Hippocampal formation (tissue), 2 donors: Measurements from ENCODE around the gene LRRC74B.
"Not testable (repeated sequence)": the region's sequence is repeated elsewhere in the genome, so short reads cannot be mapped to it uniquely, and the experiment has no call there.

Experiments used
- DNase-seq, 2 donors: peaks; one replicate each; lab custom pipeline; 2025; lab: John Stamatoyannopoulos, UW

The LRRC74B gene, protein sequence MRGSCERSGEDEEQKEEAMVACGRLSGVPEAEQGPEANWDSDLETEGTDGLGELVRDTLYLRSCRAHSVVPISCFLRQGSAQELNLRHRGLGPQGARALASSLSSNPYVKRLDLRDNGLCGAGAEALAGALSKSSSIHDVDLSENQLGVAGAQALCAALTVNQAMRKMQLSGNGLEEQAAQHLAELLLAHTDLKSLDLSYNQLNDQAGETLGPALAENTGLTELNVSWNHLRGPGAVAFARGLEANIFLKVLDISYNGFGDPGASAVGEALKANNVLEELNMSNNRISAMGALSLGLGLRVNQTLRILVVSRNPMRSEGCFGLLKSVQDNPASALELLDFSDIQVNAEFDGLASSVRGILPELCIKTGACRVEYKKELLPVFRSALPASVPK

DNA sequence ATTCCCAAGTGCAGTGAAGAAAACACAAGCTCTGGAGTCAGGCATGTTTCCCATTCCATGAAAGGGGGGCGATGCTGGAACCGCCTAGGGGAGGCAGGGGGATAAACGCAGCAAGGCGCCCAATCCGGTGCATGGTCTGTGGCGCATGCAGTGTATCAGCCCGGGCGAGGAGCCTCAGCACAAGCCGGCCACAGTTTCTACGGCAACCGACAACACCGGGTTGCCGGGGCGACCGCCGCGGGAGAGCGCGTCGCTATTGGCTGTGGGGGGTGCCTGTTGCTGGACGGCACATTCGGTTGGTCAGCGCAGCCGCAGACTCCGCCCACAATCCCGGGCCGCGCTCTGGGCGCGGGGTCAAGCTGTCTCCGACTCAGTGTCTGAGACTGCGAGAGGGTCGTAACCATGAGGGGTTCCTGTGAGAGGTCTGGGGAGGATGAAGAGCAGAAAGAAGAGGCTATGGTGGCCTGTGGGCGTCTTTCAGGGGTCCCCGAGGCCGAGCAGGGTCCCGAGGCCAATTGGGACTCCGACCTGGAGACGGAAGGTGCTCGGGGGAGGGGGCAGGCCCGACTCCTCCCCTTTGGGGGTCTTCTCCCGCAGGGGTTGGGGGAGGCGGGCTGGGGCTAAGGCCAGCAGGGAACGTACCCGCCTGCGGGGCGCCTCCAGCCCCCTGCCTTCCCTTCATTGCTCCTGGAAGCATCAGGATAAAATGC lies at the start of gene LRRC74B:
TSS of gene LRRC74B (plus strand) at position 362 of the 710 bp plus-strand sequence. CDS start at position 403, 41 bp downstream.
- peak; percentile 75 to 83 for DNase-seq

DNA sequence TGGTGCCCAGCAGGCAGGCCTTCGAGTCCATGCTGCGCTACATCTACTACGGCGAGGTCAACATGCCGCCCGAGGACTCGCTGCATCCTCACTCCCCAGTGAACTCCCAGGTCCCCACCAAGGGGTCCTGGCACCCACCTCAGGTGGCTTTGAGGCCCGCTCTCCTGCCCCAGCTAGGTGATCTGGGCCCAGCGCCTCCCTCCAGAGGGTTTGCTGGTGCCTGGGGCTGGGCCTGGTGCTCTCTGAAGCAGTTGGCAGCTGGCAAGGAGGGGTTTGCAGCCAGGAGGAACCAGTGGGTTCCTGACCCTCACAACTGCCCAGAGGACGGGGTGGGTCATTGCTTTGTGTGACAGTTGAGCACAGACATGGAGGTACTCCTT lies 49.7 kb upstream of the LRRC74B start:
- DNase-seq = no peak

DNA sequence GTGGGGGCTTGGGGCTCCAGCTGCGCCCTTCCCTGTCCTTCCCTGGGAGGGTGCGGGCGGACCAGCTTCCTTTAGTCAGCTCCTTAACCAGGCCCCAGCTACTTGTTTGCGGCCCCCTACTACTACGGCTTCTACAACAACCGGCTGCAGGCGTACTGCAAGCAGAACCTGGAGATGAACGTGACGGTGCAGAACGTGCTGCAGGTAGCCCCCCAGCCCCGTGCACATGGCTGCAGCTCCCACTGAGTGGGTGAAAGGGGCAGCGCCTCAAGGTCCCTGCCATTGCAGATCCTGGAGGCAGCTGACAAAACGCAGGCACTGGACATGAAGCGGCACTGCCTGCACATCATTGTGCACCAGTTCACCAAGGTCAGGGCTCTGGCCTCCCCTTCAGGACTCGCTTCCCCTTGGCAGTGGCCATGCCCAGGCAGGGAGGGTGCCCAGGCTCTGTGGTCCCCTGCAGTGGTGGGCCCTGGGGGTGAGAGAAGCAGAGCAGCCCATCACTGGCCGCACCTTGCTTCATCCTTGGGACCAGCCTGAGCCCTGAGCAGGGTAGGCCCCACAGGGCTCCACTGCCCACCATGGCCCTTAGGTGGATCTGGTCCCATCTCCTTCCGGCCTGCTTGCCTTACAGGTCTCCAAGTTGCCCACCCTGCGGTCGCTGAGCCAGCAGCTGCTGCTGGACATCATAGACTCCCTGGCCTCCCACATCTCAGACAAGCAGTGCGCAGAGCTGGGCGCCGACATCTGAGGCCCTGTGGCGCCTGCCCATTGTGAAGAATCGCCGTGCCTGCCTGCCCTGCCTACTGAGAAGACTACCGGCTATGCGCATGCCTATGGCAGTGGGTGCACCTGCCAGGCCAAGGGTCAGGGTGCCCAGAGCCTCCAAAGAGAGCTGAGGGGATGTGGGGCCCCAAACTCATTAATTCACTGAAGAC lies 48.9 kb upstream of the LRRC74B start:
- no peak for DNase-seq

DNA sequence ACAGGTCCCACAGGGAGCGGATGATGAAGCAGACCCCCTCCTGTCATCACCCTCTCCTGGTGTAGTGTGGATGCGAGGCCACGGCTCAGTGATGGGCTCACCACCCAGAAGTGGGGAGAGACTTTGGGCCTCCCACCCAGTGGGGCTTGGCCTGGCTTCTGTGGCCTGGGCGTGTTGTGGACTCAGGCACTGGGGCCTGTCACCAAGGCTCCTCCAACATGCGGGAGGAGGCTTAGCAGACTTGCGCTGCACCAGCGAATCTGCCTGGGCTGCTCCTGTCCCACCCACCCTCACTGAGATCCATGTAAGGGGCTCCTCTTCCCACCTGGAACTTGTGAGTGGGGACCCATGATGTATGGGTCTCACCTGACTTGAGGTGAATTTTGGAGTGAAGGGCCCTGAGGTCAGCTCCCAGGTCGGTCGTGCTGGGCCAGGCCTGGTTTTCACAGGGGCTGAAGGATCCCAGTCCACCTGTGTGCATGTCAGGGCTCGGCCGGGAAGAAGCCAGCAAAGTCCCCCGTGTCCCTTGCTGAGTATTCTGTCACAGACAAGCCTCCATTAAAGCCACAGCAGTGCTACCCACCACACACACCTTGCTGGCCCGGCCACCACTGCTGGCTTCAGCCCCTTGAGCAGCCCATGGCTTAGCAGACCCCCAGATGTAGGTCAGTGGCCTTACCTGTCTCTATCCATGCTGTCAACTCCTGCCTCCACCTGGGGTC lies 48.0 kb upstream of the LRRC74B start:
- no peak for DNase-seq

DNA sequence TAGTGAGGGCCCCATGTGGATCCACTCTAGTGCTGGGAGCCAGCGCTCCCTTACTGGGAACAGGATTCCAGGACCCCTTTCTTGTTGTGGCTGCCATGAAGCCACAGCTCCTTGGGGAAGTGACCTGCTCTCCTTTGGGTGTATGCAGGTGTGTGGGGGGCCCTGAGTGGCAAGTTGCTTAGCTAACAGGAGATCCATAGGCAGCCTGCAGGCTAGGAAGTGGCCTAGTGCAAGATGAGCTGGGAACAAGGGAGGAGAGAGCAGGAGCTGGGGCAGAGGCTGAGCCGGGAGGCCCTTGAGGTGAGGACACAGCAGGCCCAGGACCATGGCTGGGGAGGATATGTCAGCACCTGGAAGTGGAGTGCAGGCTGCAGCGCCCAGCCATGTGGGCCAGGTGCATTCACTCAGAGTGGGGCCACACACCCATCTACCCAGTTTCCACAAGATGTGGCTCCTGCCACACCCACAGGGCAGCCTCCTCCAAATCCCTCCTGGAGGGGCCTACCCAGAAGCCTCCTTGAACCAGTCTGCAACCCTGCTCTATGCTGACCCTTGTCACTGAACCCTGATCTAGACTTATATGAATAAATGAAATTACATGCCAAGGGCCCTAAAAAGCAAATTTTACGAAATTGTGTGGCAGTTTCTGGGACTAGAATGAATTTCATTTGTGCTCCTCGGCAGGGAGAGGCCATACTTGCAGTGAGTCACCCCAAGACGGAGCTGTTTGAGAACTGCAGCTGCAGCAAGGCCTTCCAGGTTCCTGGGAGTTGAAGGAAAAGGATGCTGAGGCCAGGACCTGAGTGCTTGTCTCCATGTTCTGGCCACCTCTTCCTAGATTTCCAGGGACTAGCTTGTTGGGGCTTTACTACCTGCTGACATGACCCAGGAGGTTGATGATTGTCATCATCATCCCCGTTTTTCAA lies 47.1 kb upstream of the LRRC74B start:
- no peak for DNase-seq

DNA sequence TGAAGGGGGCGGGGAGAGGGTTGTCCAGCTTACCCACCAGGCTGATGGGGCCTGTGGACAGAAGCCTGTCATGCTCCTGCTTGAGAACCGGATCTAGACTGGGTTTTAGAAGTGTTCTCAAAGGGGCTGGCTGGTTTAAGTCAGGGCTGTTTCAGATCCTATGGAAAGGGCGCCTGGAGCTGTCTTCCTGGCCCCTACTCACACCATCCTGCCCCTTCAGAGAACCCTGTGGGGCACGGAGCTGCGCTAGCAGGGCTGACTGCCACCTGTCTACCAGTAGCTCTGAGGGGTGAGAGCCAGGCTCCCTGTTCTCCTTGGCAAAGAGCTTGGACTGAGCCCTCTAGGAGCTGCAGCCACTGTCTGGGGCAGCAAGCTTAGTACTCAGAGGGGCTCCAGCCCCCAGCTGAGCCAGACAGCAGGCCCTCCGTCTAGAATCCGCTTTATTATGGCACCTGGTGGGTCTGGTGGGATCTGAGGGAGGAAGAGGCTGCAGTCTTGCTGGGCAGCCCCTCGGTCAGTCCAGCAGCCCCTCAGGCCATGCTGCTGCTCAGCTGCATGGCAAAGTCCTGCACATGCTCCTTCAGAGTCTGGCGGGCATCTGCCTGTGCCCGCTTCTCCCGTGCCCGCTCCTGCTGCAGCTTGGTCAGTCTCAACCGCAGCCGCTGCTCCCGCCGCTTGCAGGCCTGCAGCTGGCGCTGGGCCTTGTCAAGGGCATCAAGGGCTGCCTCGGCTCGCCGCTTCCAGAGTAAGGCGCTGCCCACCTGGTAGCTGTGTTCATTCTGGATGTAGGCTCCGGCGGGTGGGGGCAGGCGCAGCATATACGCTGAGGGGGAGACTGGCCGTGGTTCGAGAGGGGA lies 46.2 kb upstream of the LRRC74B start:
- DNase-seq = no peak

DNA sequence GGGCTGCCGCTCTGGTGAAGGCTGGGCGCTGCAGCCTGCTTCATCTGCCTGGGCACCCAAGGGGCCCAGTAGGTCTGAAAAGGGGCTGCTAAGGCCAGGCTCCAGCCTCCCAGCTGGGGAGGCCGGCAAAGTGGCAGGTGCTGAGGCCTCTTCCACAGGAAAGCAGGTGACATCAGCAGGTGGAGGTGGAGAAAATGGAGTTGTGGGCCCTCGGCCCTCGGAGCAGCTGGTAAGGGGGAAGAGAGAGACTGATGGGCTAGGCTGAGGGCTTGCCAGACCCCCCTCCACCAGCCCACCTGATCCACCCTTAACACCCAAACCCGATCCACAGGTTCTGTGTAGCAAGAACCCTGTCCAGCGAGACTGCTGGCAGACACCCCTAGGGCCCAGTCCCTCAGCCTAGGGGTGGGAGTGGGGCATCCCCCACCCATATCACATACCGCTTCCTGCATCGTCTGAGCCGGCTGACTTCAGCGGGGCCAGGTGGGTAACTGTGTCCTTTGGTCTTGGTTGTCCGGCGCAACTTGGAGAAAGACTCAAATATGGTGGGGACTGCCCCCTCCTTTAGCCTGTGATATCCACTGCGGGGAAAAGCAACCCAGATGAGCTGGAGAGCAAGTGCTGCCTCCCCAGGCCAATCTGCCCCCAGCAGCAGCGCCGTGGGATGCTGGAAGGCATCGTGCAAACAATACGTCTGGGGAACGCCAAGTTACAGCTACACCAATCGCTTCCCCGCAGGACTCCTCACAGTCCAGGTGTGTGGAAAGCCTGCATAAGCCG lies 45.3 kb upstream of the LRRC74B start:
- no peak for DNase-seq

DNA sequence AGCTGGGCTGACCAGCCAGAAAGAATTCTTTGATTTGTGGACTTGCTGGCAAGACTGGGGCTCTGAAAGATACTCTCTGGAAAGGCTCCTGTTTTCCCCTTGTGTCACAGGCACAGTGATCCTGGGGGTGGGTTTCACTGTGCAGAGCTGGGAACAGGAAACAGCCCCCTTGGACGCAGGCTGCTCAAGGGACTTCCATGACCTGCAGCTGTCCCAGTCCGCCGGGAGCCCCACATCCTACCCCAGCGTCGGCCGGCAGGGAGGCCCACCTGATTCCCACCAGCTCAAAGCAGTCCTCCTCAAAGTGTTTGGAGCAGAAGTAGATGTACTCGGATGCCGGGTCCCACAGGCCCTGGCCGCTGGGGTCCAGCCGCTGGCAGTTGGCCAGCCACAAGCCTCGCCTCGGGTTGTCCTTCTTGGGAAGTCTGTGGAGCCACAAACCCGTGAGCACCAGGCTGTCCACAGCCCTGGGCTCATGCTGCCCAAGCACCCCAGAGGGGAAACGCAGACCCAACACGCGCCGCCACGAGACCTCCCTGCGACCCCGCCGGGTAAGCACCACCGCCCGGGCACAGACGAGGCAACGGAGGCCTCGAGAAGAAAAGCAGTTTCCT lies 44.7 kb upstream of the LRRC74B start:
- DNase-seq = no peak

DNA sequence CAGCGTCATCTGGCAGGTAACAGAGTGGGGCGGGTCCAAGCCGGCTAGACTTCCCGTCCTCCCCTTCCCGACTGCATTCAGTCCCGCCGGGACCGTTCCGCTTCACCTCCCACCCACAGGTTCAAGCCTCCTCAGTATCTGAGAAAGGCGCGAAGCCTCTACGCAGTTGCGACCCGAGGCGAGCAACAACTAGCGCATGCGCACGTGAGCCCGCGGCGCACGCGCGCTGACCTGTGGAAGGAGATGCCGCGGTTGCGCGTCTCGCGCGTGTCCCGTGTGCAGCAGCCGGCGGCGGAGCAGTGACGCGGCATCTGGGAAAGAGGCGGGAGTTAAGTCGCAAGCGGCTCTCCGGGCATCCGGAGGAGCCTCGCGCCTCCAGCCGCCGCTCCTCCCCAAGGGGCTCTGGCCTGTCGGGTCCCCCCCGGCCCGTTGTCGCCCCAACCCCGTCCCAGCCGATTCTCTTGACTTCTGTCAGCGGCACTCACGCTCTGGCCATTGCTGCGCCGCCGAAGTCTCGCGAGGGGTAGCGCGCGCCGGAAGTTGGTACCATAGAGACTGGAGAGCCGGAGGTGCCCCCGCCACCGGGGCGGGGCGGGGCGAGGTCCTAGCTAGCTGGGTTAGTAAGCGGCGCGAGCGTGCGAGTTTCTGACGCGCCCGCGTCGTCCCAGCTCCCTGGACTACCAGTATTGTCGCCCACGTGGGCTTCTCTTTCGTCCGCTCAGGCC lies 44.0 kb upstream of the LRRC74B start, which contains the start of gene THAP7:
TSS of gene THAP7 (minus strand) at position 518 of the 725 bp plus-strand sequence. CDS start at position 311, 207 bp downstream.
- DNase-seq = peak; percentile 90 to 95

DNA sequence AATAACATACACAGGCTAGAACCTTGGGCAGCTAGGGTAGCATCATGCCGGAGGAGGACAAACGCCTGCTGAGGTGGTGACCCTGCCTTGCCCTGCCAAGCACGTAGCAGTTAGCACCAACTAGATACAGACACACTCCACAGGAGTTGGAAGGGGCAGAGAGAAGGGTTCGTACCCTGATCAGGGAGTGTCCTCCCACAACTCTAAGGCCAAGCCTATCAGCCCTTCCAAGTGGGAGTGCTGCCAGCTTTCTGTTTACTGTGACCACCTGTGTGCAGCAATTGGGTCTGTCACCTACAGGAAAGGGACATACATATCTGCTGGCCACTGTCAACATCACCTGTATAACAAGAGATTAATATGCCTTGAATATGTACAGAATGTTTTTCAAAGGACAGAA lies 42.0 kb upstream of the LRRC74B start:
- DNase-seq = no peak

DNA sequence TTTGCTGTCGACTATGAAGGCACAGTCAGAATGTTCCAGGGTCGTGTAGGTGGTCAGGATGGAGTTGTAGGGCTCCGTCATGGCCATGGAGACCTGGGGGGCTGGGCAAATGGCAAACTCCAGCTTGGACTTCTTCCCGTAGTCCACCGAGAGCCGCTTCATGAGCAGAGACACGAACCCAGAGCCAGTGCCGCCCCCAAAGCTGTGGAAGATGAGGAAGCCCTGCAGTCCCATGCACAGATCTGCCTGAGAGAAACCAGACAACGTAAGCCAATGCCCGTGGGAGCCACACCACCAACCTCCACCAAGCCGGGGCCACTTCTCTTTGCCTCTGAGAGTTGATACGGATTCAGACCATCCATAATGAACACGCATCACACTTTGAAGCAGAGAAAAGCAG lies 36.5 kb upstream of the LRRC74B start:
- DNase-seq = not testable (repeated sequence)

DNA sequence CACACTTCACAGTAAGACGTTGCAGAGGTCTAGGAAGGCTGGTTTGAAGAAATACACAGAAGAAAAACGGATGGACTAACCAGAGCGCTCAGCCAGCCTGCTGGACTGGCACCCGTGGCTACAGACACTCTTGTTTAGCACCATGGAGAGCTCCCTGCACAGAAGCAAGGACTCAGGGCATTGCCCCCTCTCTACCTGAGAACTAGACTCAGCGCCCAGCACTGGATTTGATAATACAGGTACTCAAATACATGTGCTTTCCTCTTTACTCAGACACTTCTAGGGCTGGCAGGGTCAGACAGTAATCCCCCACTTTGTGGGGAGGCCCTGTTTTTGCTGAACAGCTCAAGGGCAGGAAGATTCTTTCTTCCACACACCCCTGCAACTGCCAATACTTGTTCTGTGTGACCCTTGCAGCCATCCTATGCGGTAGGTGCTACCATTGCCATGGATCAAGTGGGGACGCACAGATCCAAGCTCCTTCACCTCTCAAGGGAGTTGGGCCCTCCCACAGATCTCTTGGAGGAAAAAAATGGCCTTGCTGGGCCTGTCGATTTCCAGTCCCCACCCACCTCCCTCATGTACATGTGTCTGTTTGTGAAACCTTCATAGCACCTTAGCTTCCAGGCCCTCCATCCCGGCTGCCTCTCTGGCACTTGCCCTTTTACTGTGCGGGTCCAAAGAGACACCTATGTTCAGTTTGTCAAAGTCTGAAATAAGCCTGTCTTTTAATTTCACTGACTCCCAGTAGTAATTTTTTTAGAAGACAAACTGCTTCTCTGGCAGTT lies 35.9 kb upstream of the LRRC74B start:
- DNase-seq = no peak

DNA sequence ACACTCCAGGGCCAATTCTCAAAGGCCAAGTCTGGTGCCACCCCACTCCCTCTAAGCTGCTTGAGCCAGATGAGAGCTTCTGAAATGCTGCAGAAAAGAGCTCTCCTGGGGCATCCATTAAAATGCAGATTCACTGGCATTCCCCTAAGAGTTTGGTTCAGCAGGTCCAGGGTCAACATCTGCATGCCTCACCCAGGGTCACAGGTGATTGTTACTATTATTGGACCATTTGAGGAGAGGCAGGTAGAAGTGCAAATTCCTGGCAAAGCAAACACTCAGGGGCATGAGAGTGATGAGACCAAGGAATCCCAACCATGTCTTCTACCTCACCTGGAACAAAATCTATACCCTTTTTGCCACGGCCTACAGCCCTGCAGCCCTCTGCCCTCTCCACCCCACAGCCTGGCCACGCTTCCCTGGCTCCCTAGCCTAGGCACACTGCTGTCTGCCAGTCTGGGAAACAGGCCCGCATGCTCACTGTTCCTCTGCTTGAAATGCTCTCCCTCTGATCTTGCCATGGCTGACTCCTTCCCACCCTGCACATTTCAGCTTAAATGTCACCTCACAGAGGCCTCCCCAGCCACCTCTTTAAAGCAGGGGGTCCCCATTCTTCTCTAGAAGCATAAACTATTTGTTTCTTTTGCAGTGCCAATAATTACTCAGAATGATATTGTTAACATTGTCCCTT lies 35.2 kb upstream of the LRRC74B start:
- DNase-seq = no peak

DNA sequence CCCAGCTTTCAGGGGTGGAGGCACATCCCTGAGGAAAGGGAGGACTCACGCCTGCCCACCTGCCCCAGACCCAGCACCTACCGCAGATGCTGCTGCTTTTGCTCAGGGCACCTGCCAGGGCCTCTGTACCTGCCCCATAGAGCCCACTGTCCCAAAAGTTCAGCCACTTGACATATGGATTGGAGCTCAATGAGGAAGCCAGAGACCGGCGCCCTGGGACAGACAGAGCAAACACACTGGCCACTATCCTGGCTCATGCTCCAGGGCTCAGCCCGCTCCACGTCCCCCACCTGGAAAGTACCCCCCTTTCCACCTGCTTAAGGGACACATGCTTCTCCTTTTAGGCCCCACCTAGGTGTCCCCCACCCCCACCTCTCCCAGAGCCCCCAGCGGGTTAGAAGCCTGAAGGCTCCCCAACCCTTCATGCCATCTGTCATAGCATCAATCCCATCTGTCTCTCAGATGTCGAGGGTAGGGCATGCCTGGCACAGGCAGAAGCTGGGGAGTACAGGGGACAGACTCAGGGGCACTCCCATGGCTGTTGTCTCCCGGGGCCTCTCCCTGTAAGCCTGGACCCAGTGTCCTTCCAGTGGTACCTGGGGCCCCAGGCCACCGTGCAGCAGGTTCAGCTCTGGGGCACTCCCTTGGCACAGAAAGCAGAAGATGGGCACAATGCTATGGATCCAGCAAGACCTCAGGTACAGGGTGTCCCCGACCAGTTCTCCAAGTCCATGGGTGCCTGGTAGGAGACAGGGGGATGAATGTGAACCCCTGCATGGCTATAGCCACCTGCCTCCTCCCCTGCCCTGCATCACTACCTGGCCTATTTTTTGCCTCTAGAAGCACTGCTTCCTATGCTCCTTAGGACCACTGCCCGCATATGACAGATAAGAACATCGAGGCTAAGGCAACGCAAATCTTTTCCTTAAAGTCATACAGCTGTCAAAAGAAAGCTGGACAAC lies 33.0 kb upstream of the LRRC74B start:
- DNase-seq = no peak
